ENCODE results near the gene EBPL. TPM values are rescaled to one million over a fixed set of nuclear protein-coding genes. Genes with fewer than 3 reads are reported as not detected.
A peak's percentile ranks its signal among the peaks of the same experiment; 100 is the strongest.

Gene EBPL
- total RNA-seq, 4 donors from 2014 or later = 6.7 to 21.6 (median 19.2) TPM

DNA sequence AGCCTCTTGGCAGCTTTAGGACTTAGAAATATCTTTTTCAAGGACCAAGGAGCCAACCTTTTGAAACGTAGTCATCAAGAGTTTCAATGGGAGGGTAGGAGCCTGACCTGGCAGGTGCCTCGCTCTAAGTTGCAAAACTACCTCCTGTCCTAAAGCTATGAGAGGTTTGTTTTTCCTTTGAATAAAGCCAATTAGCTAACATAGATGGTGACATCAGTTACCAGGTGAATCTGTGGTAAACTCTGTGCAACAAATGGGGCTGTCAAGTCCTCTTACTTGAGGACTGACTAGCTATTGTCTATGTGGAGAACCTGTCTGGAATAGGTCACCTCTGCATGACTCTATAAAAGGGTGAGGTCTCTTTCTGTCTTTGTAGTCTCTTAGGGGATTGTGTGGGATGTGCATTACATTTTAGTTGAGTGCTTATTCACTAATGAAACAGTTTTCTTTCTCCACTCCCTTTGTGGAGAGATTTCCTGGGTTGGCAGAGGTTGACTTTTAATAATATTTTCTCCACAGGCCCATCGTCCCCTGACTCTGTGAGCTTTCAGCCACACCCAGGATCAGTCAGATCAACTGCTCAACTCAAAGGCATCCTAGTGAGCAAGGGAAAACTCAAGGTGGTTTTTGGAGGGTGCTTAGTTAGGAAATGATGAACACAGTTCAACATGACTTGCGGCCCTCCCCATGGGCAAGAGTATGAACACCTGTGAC is 53.1 kb downstream of the EBPL start:
- TF ChIP-seq POLR2A (IDR thresholded peaks at IDR 0.05) = no peak
- TF ChIP-seq, protein P1, sequence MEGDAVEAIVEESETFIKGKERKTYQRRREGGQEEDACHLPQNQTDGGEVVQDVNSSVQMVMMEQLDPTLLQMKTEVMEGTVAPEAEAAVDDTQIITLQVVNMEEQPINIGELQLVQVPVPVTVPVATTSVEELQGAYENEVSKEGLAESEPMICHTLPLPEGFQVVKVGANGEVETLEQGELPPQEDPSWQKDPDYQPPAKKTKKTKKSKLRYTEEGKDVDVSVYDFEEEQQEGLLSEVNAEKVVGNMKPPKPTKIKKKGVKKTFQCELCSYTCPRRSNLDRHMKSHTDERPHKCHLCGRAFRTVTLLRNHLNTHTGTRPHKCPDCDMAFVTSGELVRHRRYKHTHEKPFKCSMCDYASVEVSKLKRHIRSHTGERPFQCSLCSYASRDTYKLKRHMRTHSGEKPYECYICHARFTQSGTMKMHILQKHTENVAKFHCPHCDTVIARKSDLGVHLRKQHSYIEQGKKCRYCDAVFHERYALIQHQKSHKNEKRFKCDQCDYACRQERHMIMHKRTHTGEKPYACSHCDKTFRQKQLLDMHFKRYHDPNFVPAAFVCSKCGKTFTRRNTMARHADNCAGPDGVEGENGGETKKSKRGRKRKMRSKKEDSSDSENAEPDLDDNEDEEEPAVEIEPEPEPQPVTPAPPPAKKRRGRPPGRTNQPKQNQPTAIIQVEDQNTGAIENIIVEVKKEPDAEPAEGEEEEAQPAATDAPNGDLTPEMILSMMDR (IDR thresholded peaks at IDR 0.05) = no peak
- no peaks in the 10 kb centered on the region for H3K9me3 ChIP-seq
- H3K36me3 ChIP-seq = no peaks in the 10 kb centered on the region

DNA sequence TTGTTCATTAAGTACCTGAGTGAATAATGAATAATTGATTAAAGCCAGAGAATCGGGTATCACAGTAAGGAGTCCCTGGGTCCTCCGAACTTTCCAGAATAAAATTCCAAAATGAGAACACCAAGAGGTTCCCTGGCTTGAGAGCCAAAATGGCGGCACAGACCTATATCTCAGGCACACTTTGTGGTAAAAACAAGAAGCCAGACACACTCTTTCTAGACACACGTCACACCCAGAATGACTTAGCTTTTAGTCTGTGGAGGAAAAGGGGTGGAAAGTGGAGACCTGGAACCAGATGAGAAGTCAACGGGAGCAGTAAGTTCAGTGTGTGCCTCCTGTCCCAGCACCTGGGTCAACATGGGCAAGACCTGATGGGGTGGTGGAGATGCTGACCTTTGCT is 54.6 kb downstream of the EBPL start:
- no peaks in the 10 kb centered on the region for H3K4me1 ChIP-seq
- no peak overlapping the region for H3K27ac ChIP-seq
- no peak overlapping the region for H3K4me3 ChIP-seq
- H3K9me3 ChIP-seq = no peaks in the 10 kb centered on the region
- no peaks in the 10 kb centered on the region for H3K27me3 ChIP-seq
- no peaks in the 10 kb centered on the region for H3K36me3 ChIP-seq
- no peak for TF ChIP-seq POLR2A (IDR thresholded peaks at IDR 0.05)
- TF ChIP-seq, protein P1 (IDR thresholded peaks at IDR 0.05) = no peak
- no peak for DNase-seq

More for the DNA sequence above, 53.1 kb downstream of the EBPL start:
- no peaks in the 10 kb centered on the region for H3K27me3 ChIP-seq
- no peak for DNase-seq
- no peaks in the 10 kb centered on the region for H3K4me1 ChIP-seq
- no peak overlapping the region for H3K27ac ChIP-seq
- no peak overlapping the region for H3K4me3 ChIP-seq

DNA sequence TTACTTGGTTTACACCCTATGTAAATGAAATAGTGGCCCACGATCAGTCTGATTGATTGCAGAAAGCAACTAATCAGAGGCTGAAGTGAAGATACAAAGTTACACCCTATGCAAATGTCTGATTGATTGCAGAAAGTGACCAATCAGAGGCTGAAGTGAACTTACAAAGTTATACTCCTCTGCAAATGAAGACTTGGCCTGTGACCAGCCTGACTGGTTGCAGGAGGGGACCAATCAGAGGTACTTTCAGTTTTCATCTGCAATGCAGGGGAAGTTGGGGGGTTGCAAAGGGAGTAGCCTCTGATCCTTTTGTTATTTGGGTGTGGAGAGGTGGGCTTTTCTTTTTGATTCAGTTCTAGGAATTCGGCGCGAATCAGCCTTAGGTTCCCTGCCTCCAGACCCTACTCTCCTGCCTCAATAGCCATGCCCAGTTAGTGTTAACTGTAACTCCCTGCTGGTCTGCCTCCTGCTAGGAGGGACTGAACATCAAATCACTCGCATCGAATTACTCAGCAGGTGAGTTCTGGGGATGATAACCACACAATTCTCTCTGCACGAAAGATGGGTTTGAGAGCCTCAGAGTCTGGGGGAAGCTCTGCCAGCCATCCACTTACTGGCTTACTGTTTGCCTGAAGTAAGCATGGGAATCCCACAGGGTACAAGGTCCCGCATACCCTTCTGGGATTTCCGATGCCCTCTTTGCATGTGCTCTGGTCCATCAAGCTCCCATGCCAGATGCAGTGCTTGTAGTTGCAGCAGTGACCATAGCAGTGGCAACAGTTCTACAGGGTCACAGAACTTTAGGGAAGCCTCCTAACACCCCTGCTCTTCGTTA is 55.5 kb downstream of the EBPL start:
- Histone ChIP-seq H3K4me3 (peak overlapping the region in 2 of 4 donors; percentile 16 to 24), H3K4me1 (no peaks in the 10 kb centered on the region), H3K27ac (peak overlapping the region in 1 of 4 donors; percentile 20), H3K9me3 (no peaks in the 10 kb centered on the region), H3K36me3 (no peaks in the 10 kb centered on the region), H3K27me3 (no peaks in the 10 kb centered on the region)
- peak in 1 of 3 donors; percentile 26 for DNase-seq
- no peak for TF ChIP-seq POLR2A (IDR thresholded peaks at IDR 0.05)
- TF ChIP-seq, protein P1 (IDR thresholded peaks at IDR 0.05) = no peak

DNA sequence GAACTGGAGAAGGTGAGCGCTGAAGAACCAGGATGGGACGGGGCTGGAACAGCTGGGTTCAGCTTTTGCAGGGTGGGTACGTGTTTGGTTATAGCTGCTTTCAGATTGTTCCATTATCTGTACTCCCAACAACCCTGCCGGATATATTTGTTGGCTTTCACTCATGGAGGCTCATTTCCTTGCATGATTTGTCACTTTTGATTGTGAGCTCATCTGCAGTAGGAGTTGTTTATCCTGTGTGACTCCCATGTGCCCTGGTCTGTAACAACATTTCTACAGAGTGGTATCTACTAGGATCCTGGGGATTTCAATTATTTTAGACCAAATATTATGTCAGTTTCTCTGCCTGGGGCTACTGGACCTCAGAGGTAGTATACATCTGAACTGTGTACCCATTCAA is 57.6 kb downstream of the EBPL start:
- Histone ChIP-seq H3K4me3 (no peak overlapping the region), H3K36me3 (no peaks in the 10 kb centered on the region), H3K4me1 (no peaks in the 10 kb centered on the region), H3K27me3 (no peaks in the 10 kb centered on the region), H3K9me3 (no peaks in the 10 kb centered on the region), H3K27ac (no peak overlapping the region)
- TF ChIP-seq, protein P1 (IDR thresholded peaks at IDR 0.05) = no peak
- no peak for TF ChIP-seq POLR2A (IDR thresholded peaks at IDR 0.05)
- DNase-seq = no peak

DNA sequence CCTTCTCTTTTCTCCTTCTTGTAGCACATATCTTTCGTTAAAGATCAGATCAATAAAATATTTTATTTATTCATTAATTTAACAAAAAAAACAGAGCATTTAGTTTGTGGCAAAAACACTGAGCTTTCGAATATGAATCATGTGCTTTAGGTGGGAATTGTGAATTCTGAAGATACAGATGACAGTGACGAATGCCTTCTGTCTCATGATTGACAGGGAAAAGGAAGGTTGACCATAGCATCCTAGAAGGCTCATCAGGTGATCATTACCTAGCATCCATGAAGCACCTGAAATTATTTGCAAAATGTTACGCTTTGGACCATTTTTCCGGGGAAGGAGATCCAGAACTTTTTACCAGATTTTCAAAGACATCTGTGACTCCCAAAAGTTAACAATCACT is 59.1 kb downstream of the EBPL start:
- no peaks in the 10 kb centered on the region for H3K27me3 ChIP-seq
- H3K27ac ChIP-seq = no peak overlapping the region
- no peaks in the 10 kb centered on the region for H3K36me3 ChIP-seq
- TF ChIP-seq POLR2A (IDR thresholded peaks at IDR 0.05) = no peak
- H3K9me3 ChIP-seq = no peaks in the 10 kb centered on the region
- H3K4me1 ChIP-seq = no peaks in the 10 kb centered on the region
- H3K4me3 ChIP-seq = no peak overlapping the region
- DNase-seq = no peak

DNA sequence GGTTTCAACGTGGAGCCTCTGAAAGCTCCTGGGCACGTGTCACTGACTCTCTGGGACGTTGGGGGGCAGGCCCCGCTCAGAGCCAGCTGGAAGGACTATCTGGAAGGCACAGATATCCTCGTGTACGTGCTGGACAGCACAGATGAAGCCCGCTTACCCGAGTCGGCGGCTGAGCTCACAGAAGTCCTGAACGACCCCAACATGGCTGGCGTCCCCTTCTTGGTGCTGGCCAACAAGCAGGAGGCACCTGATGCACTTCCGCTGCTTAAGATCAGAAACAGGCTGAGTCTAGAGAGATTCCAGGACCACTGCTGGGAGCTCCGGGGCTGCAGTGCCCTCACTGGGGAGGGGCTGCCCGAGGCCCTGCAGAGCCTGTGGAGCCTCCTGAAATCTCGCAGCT is 60.7 kb downstream of the EBPL start:
- no peak overlapping the region for H3K4me3 ChIP-seq
- TF ChIP-seq POLR2A (IDR thresholded peaks at IDR 0.05) = no peak
- TF ChIP-seq, protein P1 (IDR thresholded peaks at IDR 0.05) = no peak
- no peaks in the 10 kb centered on the region for H3K27me3 ChIP-seq
- peak in 1 of 3 donors; percentile 44 for DNase-seq
- no peak overlapping the region for H3K27ac ChIP-seq
- H3K36me3 ChIP-seq = no peaks in the 10 kb centered on the region
- no peaks in the 10 kb centered on the region for H3K4me1 ChIP-seq
- no peaks in the 10 kb centered on the region for H3K9me3 ChIP-seq
